ENCODE measurements around the gene ACAD8. TPM values are rescaled to one million over a fixed set of nuclear protein-coding genes. Genes with fewer than 3 reads are reported as not detected.

ACAD8 gene
- total RNA-seq, 4 donors from 2014 or later: 46.3 to 71.2 (median 59.8) TPM

GRCh38 chr11:134228625-134229024, 24.7 kb upstream of the ACAD8 start:
- 62% methylated on average over 6 of the region's 6 CpGs for WGBS
- DNase-seq (ENCODE audit: low spot score in 2 of 2): no peak
- TF ChIP-seq EP300 (IDR thresholded peaks at IDR 0.05): no peak
- no peak for TF ChIP-seq POLR2AphosphoS5 (IDR thresholded peaks at IDR 0.05)
- no peak for TF ChIP-seq POLR2A (IDR thresholded peaks at IDR 0.05)
- TF ChIP-seq CTCF (IDR thresholded peaks at IDR 0.05): no peak
- Histone ChIP-seq H3K27ac (no peak overlapping the region), H3K36me3 (peaks cover 5% of the 10 kb centered on the region), H3K27me3 (no peaks in the 10 kb centered on the region), H3K4me1 (peaks cover 64% of the 10 kb centered on the region), H3K9me3 (no peaks in the 10 kb centered on the region), H3K4me3 (no peak overlapping the region)

- Histone ChIP-seq H3K27ac (no peak overlapping the region), H3K9me3 (no peaks in the 10 kb centered on the region), H3K36me3 (peaks cover 7% of the 10 kb centered on the region), H3K4me1 (peaks cover 64% of the 10 kb centered on the region), H3K4me3 (no peak overlapping the region), H3K27me3 (no peaks in the 10 kb centered on the region)
- TF ChIP-seq POLR2AphosphoS5 (IDR thresholded peaks at IDR 0.05) (no peak), POLR2A (IDR thresholded peaks at IDR 0.05) (no peak), EP300 (IDR thresholded peaks at IDR 0.05) (no peak), CTCF (IDR thresholded peaks at IDR 0.05) (no peak)
- no peak for DNase-seq (ENCODE audit: low spot score in 2 of 2)
- 55% methylated on average over 6 of the region's 6 CpGs for WGBS
Observed at GRCh38 chr11:134229126-134229790, 24.1 kb upstream of the ACAD8 start.

DNA sequence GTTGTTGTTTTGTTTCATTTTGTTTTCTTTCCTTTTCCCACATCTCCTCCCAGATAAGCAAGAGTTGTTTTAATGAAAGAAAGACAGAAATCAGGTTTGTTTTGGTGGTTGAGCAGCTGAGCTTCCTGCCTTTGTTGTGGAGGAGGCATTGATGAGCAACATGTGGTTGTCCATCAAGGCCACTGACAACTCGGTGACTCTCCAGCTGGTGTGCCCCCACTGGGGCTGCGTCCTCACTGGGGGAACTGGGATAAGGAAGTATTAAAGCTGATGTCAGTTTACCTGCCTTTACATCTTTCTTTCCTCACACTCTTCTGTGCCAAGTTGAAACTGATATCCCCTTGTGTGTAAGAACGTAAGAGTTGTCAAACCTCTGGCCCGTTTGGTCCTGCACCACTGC, 23.0 kb upstream of the ACAD8 start:
- Histone ChIP-seq H3K27ac (no peak overlapping the region), H3K36me3 (peaks cover 15% of the 10 kb centered on the region), H3K9me3 (no peaks in the 10 kb centered on the region), H3K4me1 (peaks cover 61% of the 10 kb centered on the region), H3K4me3 (no peak overlapping the region), H3K27me3 (no peaks in the 10 kb centered on the region)
- 77% methylated on average over 4 of the region's 4 CpGs for WGBS
- TF ChIP-seq CTCF (IDR thresholded peaks at IDR 0.05) (no peak), POLR2A (IDR thresholded peaks at IDR 0.05) (no peak), EP300 (IDR thresholded peaks at IDR 0.05) (no peak), POLR2AphosphoS5 (IDR thresholded peaks at IDR 0.05) (no peak)
- DNase-seq (ENCODE audit: low spot score in 2 of 2): no peak

DNA sequence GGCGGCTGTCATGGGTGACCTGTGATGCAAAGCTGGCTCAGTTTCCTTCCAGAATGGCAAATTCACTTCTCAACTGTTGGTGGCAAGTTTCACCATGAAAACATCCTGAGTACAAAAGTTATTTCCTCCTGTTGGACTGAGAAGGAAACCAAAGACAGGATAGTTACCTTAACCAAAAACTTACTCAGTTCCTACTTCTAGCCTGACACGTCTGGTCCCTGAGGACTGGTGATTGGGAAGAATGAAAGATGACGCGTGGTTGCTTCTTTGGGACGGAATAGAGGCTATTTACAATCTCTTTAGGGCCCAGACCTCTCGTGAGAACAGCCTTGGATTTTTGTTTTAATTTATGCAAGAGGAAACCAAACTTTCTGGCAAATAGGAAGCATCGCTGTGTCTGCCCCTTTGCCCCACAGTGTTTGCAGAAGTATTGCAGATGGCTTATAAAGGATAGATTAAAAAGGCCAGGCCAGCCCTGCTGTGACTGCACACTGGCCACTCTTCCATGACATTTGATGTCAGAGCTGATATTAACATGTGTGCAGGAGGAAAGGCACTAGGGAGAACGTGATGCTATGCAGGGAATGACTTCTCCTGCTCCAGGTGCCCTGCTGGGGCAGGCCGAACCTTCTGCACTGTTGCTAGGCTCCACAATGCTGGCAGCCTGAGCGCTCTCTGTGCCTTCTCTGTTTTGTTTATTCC, 21.3 kb upstream of the ACAD8 start:
- Histone ChIP-seq H3K4me3 (no peak overlapping the region), H3K27me3 (no peaks in the 10 kb centered on the region), H3K27ac (no peak overlapping the region), H3K4me1 (peaks cover 44% of the 10 kb centered on the region), H3K9me3 (no peaks in the 10 kb centered on the region), H3K36me3 (peaks cover 30% of the 10 kb centered on the region)
- TF ChIP-seq EP300 (IDR thresholded peaks at IDR 0.05) (no peak), POLR2A (IDR thresholded peaks at IDR 0.05) (no peak), POLR2AphosphoS5 (IDR thresholded peaks at IDR 0.05) (no peak)
- DNase-seq (ENCODE audit: low spot score in 2 of 2): no peak
- WGBS: 61% methylated on average over 10 of the region's 10 CpGs

GRCh38 chr11:134233729-134234179, 19.6 kb upstream of the ACAD8 start:
- H3K9me3 ChIP-seq: no peaks in the 10 kb centered on the region
- H3K36me3 ChIP-seq: peaks cover 36% of the 10 kb centered on the region
- DNase-seq (ENCODE audit: low spot score in 2 of 2): no peak
- H3K27me3 ChIP-seq: no peaks in the 10 kb centered on the region
- WGBS: 93% methylated on average over 4 of the region's 4 CpGs
- H3K4me3 ChIP-seq: no peak overlapping the region
- H3K4me1 ChIP-seq: peaks cover 33% of the 10 kb centered on the region
- no peak overlapping the region for H3K27ac ChIP-seq
- TF ChIP-seq POLR2A (IDR thresholded peaks at IDR 0.05) (no peak), CTCF (IDR thresholded peaks at IDR 0.05) (no peak), POLR2AphosphoS5 (IDR thresholded peaks at IDR 0.05) (no peak), EP300 (IDR thresholded peaks at IDR 0.05) (no peak)

Measured in suprapubic skin (tissue), 4 donors.